NCI-H510A treated with DMSO at 0.1 percent for 48 hours (cell line): ENCODE measurements around the gene IMPA2.

ENCODE experiments used
- DNase-seq: peaks from one replicate; lab custom pipeline; 2025; lab: John Stamatoyannopoulos, UW

Gene IMPA2

GRCh38 chr18:12008842-12009580 is 27.7 kb downstream of the IMPA2 start:
- DNase-seq, result no peak

DNA sequence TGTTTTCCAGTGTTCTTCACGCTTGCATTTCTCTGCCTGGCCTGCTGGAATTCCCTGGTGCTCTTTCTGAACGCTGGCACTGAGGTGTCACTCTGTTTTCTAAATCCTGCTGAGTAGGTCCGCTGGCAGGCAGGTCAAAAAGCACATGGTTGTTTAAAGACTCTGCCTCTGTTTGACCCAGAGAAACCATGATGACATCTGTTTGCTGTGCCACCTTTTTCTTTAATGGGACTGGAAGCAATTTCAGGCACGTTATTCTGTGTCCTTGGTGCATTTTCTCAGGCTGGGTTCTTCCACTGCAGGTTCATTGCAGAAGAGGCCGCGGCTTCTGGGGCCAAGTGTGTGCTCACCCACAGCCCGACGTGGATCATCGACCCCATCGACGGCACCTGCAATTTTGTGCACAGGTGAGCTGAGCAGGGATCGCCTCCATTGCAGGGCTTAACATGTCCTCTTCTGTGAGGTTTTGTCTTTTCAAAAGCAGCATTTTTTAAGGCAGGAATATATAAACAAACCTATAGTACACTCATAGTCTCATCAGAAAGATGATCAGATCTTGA is 28.4 kb downstream of the IMPA2 start:
- DNase-seq, result no peak

- peak; percentile 50 for DNase-seq
Measured at GRCh38 chr18:12010187-12010802, 29.0 kb downstream of the IMPA2 start.

GRCh38 chr18:12011199-12011956 is 30.1 kb downstream of the IMPA2 start:
- no peak for DNase-seq

- DNase-seq, result no peak
Measured at GRCh38 chr18:12011957-12012549, 30.7 kb downstream of the IMPA2 start.

- DNase-seq, result no peak
Measured at GRCh38 chr18:12012697-12013096, 31.4 kb downstream of the IMPA2 start.

DNA sequence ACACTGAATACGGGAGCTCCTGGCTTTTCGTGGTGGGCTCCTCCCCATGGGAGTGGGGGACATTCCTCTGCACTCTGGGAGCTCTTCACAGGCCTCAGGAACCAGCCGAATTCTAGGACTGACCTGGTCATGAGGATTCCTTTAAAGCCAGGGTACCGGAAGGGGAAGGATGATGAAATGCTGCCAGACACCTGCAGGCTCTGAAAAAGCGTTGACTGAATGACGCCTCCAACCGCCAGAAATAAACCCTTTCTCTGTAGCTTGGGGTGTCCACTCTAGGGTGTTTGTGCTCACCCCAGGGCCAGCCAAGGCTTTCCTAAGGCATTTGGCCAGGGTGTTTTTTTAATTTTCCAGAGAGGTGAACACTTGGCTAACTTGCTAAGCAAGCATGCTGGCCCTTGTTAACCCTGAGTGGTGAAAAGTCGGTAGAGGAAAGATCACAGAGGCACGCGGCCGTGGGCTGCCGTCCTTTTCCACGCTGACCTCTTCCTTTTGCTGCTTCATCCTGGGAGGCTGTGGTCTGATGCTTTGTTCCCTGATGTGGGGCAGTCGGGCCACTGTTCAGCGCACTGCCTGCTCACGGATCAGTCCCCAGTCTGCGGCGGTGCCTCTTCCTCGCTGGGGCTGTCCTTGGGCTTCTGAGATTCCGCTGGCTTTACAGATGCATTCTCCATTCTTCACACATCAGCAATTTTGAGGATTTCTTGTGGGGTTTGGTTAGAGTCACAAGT is 32.0 kb downstream of the IMPA2 start:
- no peak for DNase-seq

GRCh38 chr18:12014086-12014485 is 32.8 kb downstream of the IMPA2 start:
- DNase-seq, result no peak

- no peak for DNase-seq
Measured at GRCh38 chr18:12014521-12015415, 33.5 kb downstream of the IMPA2 start.

GRCh38 chr18:12015416-12016062 is 34.2 kb downstream of the IMPA2 start:
- DNase-seq, result peak; percentile 29

DNA sequence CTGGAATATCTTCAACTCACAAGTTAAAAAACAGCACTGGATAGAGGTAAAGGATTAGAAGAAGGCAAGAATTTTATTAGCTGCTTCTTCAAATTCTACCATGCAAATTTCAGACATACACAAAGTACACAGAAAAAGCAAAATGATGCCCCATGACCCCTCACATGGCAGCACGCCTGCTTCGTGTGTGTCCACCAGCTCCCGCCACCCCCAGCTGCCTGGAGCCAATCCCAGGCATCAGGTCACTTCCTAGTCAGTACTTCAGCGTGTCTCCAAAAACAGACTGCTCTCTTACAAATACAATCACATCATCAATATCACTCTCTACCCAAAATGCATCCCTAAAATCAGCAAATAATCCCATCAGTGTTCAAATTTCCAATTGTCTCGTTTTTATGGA is 35.8 kb downstream of the IMPA2 start:
- DNase-seq, result no peak

- DNase-seq, result no peak
Measured at GRCh38 chr18:12018861-12019260, 37.6 kb downstream of the IMPA2 start.

- DNase-seq, result no peak
Measured at GRCh38 chr18:12021077-12021476, 39.8 kb downstream of the IMPA2 start.

GRCh38 chr18:12021596-12021995 is 40.3 kb downstream of the IMPA2 start:
- no peak for DNase-seq

DNA sequence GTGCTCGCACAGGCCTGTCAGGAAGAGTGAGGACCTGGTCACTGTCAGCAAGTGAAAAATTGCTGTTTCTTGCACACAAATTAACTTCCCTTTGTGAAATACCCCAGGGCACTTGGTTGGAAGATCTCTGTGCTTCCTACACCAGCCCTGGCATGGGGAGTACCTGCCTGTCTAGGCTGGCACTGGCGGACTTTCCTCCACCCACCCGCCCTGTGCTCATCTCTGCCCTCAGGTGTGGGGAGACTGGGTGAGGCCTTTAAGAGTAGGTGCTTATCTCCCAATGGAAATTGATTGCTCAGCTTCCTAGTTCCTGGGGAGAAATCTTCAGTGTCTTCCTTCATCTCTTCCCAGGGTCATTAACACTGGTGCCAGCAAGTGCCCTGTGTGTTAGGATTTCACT is 42.1 kb downstream of the IMPA2 start:
- DNase-seq, result no peak

- DNase-seq, result no peak
Measured at GRCh38 chr18:12026562-12026961, 45.3 kb downstream of the IMPA2 start.

- DNase-seq, result no peak
Measured at GRCh38 chr18:12027046-12027445, 45.7 kb downstream of the IMPA2 start.

GRCh38 chr18:12027480-12027879 is 46.2 kb downstream of the IMPA2 start:
- DNase-seq, result no peak

- DNase-seq, result no peak
Measured at GRCh38 chr18:12028040-12028628, 46.8 kb downstream of the IMPA2 start.

DNA sequence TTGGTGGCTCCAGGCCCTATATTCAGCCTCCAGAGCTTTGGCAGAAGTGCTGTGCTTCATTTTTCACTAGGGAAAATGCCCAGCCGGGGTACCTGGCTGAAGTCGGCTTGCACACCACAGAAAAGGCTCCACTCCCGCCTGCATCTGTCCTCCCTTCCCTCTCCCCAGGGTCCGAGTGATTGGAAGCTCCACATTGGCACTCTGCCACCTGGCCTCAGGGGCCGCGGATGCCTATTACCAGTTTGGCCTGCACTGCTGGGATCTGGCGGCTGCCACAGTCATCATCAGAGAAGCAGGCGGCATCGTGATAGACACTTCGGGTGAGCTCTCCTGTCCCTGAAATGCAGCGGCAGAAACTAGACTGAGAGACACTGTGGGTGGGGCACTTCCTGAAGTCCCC is 47.4 kb downstream of the IMPA2 start:
- DNase-seq, result no peak
